K562 (cell line): ENCODE results near the gene CNIH4. TPM values are rescaled to one million over a fixed set of nuclear protein-coding genes. Genes with fewer than 3 reads are reported as not detected.

Experiments
- ARNT ChIP-seq, 2 experiments: fragments of 450-650 bp; IDR thresholded peaks; 2 replicates each; pipeline ENCODE4 v1.6.1; 2016; ENCODE audit warnings: mild to moderate bottlenecking in 1 of 2
- CBX1 ChIP-seq: sonication (generic); IDR thresholded peaks from 2 replicates; pipeline ENCODE4 v1.6.1; 2016; ENCODE audit warnings: antibody characterized with exemption, low read depth, mild to moderate bottlenecking
- HSF4 ChIP-seq: fragments of 250-450 bp; sonication (Bioruptor Pico); IDR thresholded peaks from 2 replicates; pipeline ENCODE4 v2.1.2; 2022; ENCODE audit warnings: mild to moderate bottlenecking, moderate library complexity, borderline replicate concordance
- ILK ChIP-seq: fragments of 450-650 bp; IDR thresholded peaks from 2 replicates; pipeline ENCODE4 v1.6.1; 2016; ENCODE audit warnings: missing genetic modification characterization, low read depth, mild to moderate bottlenecking, missing compliant biosample characterization, moderate library complexity, borderline replicate concordance
- KLF16 ChIP-seq: IDR thresholded peaks from 2 replicates; pipeline ENCODE4 v1.6.1; 2016; ENCODE audit warnings: antibody characterized with exemption
- TRIM24 ChIP-seq, 2 experiments: fragments of 450-650 bp; IDR thresholded peaks; 2 replicates each; pipeline ENCODE4 v1.6.1; 2016
- ZC3H4 ChIP-seq: sonication (generic); formaldehyde crosslinking; IDR thresholded peaks from 2 replicates; pipeline ENCODE4 v1.9.0; 2021; ENCODE audit warnings: missing genetic modification reagents, borderline replicate concordance
- ZNF764 ChIP-seq: fragments of 250-450 bp; sonication (Bioruptor Pico); IDR thresholded peaks from 2 replicates; pipeline ENCODE4 v1.4.0; 2020; ENCODE audit warnings: low read depth, mild to moderate bottlenecking, moderate library complexity
- polyA plus RNA-seq, 8 experiments: library from polyadenylated mRNA; depleted of rRNA in 4 of 8; stranded (reverse) in 5 of 8; unstranded in 3 of 8; fragments of >200 nt; fragmentation: Nextera tagmentation in 2 of 8; fragmentation: Illumina TruSeq in 1 of 8; extraction: Ambion mirVana in 2 of 8; extraction: Trizol in 1 of 8; gene quantifications; 2 replicates each; pipeline versions ENCODE4 v1.2.1 to v1.2.3, GENCODE V29; 2011 to 2014; ENCODE audit warnings: inconsistent platforms in 1 of 8, missing spikeins in 1 of 8
- total RNA-seq, 7 experiments: library from RNA; depleted of rRNA in 6 of 7; stranded (reverse); fragments of >200 nt in 6 of 7; fragmentation: Illumina TruSeq in 2 of 7; extraction: Trizol in 2 of 7; gene quantifications; 2 replicates each; pipeline versions ENCODE4 v1.2.1 to v1.2.3, GENCODE V29; 2011 to 2021; ENCODE audit warnings: low replicate concordance in 1 of 7
- TF ChIP-seq, protein P1 (sequence below): fragments of 450-650 bp; IDR thresholded peaks from 2 replicates; pipeline ENCODE4 v1.6.1; 2018; ENCODE audit warnings: mild to moderate bottlenecking, low read depth; ENCODE audit not compliant: partially characterized antibody
- TF ChIP-seq, protein P2 (sequence below): sonication (generic); formaldehyde crosslinking; IDR thresholded peaks from 2 replicates; pipeline ENCODE4 v1.8.1; 2023; ENCODE audit warnings: mild to moderate bottlenecking, missing genetic modification reagents, moderate library complexity

The CNIH4 gene
- total and polyA plus RNA-seq, 9 of the 15 experiments (the other 6 are each of a cell fraction or from before 2014, with no cell fraction given) = 41.3 to 266 (median 61.1) TPM

DNA sequence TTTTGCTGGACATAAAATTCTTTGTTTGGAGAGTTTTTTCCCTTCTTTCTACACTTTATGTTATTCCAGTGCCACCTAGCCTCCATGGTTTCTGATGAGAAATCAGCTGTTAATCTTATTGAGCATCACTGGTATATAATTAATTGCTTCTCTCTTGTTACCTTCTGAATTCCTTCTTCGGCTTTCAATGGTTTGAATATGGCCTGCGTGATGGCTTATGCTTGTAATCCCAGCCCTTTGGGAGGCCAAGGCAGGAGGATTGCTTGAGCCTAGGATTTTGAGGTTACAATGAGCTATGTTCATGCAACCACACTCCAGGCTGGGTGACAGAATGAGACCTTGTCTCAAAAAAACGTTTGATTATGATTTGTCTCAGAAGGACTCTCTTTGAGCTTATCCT is 13.0 kb upstream of the CNIH4 start (continued):
- TF ChIP-seq, protein P1, sequence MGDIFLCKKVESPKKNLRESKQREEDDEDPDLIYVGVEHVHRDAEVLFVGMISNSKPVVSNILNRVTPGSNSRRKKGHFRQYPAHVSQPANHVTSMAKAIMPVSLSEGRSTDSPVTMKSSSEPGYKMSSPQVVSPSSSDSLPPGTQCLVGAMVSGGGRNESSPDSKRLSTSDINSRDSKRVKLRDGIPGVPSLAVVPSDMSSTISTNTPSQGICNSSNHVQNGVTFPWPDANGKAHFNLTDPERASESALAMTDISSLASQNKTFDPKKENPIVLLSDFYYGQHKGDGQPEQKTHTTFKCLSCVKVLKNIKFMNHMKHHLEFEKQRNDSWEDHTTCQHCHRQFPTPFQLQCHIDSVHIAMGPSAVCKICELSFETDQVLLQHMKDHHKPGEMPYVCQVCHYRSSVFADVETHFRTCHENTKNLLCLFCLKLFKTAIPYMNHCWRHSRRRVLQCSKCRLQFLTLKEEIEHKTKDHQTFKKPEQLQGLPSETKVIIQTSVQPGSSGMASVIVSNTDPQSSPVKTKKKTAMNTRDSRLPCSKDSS = peak; percentile 97
- TF ChIP-seq ILK (tag) = no peak
- TF ChIP-seq HSF4 (CRISPR knock-in tag) = no peak
- TF ChIP-seq, protein P2, sequence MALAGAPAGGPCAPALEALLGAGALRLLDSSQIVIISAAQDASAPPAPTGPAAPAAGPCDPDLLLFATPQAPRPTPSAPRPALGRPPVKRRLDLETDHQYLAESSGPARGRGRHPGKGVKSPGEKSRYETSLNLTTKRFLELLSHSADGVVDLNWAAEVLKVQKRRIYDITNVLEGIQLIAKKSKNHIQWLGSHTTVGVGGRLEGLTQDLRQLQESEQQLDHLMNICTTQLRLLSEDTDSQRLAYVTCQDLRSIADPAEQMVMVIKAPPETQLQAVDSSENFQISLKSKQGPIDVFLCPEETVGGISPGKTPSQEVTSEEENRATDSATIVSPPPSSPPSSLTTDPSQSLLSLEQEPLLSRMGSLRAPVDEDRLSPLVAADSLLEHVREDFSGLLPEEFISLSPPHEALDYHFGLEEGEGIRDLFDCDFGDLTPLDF (CRISPR knock-in tag) = no peak
- TF ChIP-seq ZC3H4 = no peak
- no peak for TF ChIP-seq KLF16
- TF ChIP-seq ZNF764 (CRISPR knock-in tag) = no peak
- peak; percentile 67 to 92 for TF ChIP-seq TRIM24 (IDR thresholded peaks at IDR 0.05)
- TF ChIP-seq ARNT (IDR thresholded peaks at IDR 0.05) = 0 out of 4 replicates have a peak, but pooled peaks of 1 of the 2 experiments have one; percentile 60
- TF ChIP-seq CBX1 = peak; percentile 93
